IPS-20b (cell line): ENCODE results near the gene CXorf49.
"Not testable (repeated sequence)": the region's sequence is repeated elsewhere in the genome, so short reads cannot be mapped to it uniquely, and the experiment has no call there.

Source experiments
- H3K27ac ChIP-seq: one replicate; pipeline ENCODE4 v1.5.1; 2013; ENCODE audit warnings: low read length
- H3K27me3 ChIP-seq: 2 replicates; pipeline ENCODE4 v1.6.1; 2013; ENCODE audit warnings: mild to moderate bottlenecking, low read length, inconsistent platforms; ENCODE audit not compliant: insufficient read depth
- H3K36me3 ChIP-seq: 2 replicates; pipeline ENCODE4 v1.6.1; 2013; ENCODE audit warnings: low read depth, mild to moderate bottlenecking, inconsistent platforms, low read length, moderate library complexity; ENCODE audit not compliant: insufficient read depth
- H3K4me1 ChIP-seq: 2 replicates; pipeline ENCODE4 v1.6.1; 2013; ENCODE audit warnings: mild to moderate bottlenecking, control low read depth, inconsistent platforms, low read length, moderate library complexity; ENCODE audit not compliant: insufficient read depth
- H3K4me3 ChIP-seq: 2 replicates; pipeline ENCODE4 v1.5.1; 2013; ENCODE audit warnings: mild to moderate bottlenecking, low read length, inconsistent platforms
- H3K9ac ChIP-seq: 2 replicates; pipeline ENCODE4 v1.6.1; 2013; ENCODE audit warnings: low read depth, mild to moderate bottlenecking, inconsistent platforms, low read length, moderate library complexity
- H3K9me3 ChIP-seq: 2 replicates; pipeline ENCODE4 v1.6.1; 2013; ENCODE audit warnings: mild to moderate bottlenecking, low read depth, low read length, inconsistent platforms; ENCODE audit not compliant: insufficient read depth

Gene CXorf49

DNA sequence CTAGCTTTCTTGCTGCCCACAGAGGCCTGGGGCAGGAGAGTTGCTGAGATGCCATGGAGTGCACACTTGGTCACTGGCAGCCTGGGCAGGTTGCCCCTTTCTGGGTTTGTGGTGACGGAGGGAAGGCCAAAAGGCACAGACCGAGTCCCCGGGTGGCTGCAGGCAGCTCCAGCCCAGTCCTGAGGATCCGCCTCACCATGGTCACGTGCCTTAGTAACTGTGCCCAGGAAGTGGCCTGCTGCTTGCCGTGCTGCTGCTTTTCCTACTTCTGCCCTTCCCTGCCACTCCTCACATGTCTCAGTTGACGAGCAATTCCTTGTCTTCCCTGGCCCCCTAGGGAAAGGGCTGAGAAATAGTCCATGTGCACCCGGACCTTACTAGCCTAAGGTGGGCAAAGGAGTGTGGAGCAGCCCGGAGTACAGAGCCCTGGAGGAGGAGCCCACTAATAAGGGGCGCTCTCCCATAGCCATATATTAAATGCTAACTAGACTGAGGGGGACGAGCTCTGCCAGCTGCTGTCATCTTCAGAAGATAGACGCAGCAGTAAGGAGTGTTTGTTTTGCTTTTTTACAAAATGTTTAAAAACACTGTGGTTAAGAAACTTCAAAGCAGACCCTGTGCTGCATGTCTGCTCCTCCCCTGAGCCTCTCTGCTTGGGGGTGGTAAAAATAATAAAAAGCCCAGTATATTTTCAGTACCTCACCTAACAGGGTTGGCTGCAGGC lies 19.6 kb downstream of the CXorf49 start:
- H3K27ac ChIP-seq, H3K4me3 ChIP-seq, H3K4me1 ChIP-seq, H3K9ac ChIP-seq, H3K36me3 ChIP-seq, H3K9me3 ChIP-seq, H3K27me3 ChIP-seq: not testable (repeated sequence)

DNA sequence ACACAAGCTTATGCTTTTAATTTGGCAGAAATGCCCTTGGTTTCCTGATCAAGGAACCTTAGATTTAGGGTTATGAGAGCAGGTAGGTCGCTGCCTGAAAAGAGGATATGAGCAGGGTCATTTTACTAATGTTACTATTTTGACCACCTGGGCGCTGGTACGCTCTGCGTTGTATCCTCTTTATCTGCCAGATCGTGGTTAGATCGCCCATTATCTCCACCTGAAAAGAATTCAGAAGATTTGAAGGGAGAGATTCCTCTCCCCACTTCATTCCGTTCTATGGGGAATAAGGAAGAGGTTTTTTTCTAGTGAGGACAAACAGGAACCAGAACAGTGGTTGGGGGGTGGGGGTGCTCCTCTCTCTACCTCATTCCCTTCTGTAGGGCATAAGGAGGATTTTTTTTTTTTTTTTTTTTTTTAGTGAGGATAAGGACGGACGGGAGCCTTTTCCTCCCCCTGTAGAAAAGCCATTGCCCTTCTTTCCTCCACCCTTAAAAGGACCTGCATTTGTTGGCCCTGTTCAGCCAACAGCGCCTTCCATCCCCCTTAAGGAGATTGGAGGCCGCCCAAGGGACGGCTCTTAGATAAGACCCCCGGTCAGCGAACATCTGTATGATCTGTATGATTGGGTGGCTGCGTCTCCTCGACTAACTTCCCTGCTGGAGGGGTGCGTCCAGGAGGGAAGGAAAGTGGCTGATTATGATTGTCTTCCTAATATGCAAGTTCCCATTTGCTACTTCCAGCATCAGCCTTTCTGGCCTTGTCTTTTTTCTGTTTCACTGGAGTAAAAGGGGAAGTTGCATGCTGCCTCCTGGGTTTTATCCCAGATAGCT lies 20.4 kb downstream of the CXorf49 start:
- H3K9me3 ChIP-seq, H3K9ac ChIP-seq, H3K36me3 ChIP-seq, H3K27me3 ChIP-seq, H3K4me1 ChIP-seq, H3K27ac ChIP-seq, H3K4me3 ChIP-seq: not testable (repeated sequence)

DNA sequence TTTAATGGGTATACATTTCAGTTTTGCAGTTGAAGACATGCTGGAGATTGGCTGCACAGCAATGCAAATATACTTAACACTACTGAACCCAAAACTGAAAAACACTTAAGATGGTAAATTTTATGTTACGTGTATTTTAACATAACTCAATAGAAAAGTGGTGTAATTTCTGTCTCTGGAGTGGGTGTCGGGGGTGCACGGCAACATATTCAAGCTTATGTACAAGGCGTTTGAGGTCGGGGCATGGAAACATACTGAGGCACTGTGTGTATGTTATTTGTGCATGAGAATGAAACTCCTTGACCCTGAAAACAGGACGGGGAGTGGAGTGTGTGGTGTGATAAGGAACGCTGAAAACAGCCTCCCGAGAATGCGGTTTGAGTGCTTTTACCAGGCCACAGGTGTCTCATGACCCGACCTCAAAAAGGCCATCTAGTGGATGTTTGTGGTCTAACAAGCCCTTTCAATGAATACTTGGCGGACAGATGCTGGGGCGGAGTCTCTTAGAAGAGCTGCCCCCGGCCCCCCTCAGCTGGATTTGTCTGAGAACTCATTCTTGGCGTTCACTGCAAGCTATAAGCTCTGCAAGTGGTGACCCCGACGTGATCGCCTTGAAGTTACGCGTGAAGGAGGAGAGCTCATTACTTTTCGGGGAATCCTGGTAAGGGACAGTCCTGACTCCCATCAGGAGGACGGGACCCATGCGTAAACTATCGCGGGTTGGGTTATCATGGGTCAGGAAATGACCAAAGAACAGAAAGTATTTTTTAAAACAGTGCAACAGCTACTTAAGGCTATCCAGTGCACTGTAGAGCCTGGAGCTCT lies 21.2 kb downstream of the CXorf49 start:
- not testable (repeated sequence) for H3K4me3 ChIP-seq, H3K27me3 ChIP-seq, H3K9ac ChIP-seq, H3K27ac ChIP-seq, H3K9me3 ChIP-seq, H3K4me1 ChIP-seq, H3K36me3 ChIP-seq

DNA sequence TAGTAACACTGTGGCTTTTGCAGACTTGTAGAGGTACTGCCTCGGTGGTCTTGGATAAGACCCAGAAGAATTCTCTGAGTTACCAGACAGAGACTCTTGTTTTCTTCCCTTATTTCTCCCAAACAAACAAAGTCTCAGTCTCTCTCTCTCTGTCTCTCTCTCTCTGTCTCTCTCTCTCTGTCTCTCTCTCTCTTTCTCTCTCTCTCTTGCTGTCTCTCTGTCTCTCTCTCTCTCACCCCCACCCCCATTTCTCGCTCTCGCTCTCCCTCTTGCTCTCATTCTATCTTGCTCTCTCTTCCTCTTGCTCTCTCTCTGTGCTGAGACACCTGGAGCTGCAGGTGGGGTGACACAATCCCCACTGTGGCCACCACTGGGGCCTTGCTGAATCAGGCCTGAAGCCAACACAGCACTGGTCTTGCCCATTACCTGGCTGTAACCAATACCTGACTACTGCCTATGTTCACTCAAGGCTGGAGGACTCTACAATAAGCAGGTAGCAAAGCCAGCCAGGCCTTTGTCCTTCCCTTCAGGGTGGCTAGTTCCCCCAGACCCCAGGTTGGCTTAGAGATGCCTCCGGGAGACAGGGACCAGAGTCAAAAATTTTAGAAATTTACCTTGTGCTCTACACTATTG lies 38.4 kb downstream of the CXorf49 start:
- Histone ChIP-seq H3K36me3 (no peaks in the 10 kb centered on the region), H3K9ac (no peak overlapping the region), H3K9me3 (no peaks in the 10 kb centered on the region), H3K4me1 (no peaks in the 10 kb centered on the region), H3K27me3 (no peaks in the 10 kb centered on the region), H3K4me3 (no peak overlapping the region), H3K27ac (no peak overlapping the region)

DNA sequence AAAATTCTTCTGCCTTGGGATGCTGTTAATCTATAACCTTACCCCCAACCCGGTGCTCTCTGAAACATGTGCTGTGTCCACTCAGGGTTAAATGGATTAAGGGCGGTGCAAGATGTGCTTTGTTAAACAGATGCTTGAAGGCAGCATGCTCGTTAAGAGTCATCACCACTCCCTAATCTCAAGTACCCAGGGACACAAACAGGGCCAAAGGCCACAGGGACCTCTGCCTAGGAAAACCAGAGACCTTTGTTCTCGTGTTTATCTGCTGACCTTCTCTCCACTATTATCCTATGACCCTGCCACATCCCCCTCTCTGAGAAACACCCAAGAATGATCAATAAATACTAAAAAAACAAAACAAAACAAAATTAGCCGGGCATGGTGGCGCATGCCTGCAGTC lies 40.9 kb downstream of the CXorf49 start:
- H3K9me3 ChIP-seq, H3K4me1 ChIP-seq, H3K9ac ChIP-seq, H3K4me3 ChIP-seq, H3K27me3 ChIP-seq, H3K36me3 ChIP-seq, H3K27ac ChIP-seq: not testable (repeated sequence)

DNA sequence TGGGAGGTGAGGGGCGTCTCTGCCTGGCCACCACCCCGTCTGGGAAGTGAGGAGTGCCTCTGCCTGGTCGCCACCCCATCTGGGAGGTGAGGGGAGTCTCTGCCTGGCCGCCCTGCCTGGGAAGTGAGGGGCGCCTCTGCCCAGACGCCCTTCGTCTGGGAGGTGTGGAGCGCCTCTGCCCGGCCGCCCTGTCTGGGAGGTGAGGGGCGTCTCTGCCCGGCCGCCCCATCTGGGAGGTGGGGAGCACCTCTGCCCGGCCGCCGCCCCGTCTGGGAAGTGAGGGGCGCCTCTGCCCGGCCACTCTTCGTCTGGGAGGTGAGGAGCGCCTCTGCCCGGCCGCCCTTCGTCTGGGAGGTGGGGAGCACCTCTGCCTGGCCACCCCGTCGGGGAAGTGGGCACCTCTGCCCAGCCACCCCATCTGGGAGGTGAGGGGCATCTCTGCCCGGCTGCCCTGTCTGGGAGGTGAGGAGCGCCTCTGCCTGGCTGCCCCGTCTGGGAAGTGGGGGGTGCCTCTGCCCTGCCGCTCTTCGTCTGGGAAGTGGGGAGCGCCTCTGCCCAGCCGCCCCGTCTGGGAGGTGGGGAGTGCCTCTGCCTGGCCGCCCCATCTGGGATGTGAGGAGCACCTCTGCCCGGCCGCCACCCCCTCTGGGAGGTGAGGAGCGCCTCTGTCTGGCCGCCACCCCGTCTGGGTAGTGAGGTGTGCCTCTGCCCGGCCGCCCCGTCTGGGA lies 41.9 kb downstream of the CXorf49 start:
- H3K4me1 ChIP-seq, H3K27me3 ChIP-seq, H3K9ac ChIP-seq, H3K4me3 ChIP-seq, H3K9me3 ChIP-seq, H3K36me3 ChIP-seq, H3K27ac ChIP-seq: not testable (repeated sequence)

DNA sequence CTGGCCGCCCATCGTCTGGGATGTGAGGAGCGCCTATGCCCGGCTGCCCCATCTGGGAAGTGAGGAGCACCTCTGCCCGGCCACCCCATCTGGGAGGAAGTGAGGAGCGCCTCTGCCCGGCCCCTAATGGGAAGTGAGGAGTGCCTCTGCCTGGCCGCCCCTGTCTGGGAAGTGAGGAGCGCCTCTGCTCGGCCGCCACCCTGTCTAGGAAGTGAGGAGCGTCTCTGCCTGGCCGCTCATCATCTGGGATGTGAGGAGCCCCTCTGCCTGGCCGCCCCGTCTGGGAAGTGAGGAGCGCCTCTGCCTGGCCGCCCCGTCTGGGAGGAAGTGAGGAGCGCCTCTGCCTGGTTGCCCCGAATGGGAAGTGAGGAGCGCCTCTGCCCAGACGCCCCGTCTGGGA lies 42.4 kb downstream of the CXorf49 start:
- not testable (repeated sequence) for H3K27me3 ChIP-seq, H3K27ac ChIP-seq, H3K9ac ChIP-seq, H3K4me1 ChIP-seq, H3K36me3 ChIP-seq, H3K4me3 ChIP-seq, H3K9me3 ChIP-seq

DNA sequence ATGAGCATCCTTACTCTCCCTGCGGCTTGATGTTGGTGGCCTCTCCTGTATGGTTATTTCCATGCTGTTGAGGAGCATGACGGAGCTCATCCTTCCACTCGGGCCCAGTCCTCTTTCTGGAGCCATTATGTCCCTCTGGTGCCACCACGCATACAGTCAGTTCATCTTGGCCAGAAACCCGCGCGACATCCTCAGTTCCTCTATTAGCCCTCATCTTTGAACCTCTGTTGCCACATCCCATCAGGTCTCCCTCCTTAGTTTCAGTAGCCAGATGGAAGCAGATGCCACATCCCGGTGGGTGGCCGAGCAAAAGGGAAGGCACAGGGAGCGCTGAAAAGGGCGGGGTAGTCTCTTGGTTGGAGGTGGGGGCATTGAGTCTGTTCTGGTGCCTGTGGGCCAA lies 46.1 kb downstream of the CXorf49 start:
- Histone ChIP-seq H3K9ac (no peak overlapping the region), H3K9me3 (no peaks in the 10 kb centered on the region), H3K27me3 (no peaks in the 10 kb centered on the region), H3K4me1 (no peaks in the 10 kb centered on the region), H3K36me3 (no peaks in the 10 kb centered on the region), H3K4me3 (no peak overlapping the region), H3K27ac (no peak overlapping the region)

DNA sequence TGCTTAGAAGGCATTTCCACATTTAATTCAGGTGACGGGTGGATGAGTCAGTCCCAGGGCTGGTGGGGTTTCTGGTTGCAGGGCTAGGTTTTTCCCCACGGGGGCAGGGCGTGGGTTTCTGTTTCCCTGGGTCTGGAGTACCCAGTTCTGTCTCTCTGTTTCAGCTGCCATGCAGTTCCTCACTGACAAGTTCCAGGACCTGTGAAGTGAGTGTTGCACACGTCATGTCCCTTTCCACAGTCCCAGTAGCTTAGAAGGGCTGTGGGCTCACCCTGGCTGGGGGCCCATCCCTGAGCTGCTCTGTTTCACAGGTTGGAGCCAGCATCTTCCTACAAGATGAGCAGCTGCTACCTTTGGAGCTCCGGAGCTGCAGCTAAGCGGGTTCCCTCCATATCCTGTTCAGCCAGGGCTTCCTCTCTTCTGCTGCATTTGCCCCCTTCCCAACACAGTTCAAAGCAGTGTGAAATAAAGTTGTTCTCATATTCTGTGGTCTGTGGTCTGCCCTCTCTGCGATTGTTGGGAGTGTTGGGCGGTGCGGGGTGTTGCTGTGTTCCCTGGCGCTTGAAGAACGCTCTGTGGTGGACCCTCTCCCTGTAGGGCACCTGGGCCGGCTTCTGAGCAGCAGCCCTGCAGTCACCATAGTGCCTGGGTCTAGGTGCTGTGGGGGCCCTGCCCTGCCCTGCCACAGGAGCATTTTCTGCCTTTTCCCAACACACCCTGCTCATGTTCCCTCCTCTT lies 46.9 kb downstream of the CXorf49 start:
- no peaks in the 10 kb centered on the region for H3K36me3 ChIP-seq
- H3K27ac ChIP-seq: no peak overlapping the region

DNA sequence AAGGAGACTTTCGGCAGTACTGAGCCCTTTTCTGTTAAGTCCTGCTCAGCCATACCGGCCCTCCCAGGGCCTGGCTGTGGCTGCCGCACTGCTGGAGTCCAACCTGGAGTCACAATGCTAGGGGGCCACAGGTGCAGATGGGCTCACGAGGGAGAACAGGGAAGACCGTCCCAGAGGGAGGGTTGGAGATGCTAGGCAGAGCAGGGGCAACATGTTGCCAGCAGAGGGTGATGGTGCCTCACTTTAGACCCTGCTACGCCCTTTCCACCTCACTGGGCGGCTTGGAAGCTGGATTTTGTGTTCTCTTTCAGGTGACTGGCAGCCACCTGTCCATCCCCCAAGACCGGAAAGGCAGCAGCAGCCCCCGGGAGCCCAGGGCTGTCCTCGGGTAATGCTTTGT lies 48.1 kb downstream of the CXorf49 start:
- not testable (repeated sequence) for H3K36me3 ChIP-seq, H3K9me3 ChIP-seq, H3K27me3 ChIP-seq, H3K9ac ChIP-seq, H3K4me1 ChIP-seq, H3K27ac ChIP-seq, H3K4me3 ChIP-seq

More for the DNA sequence above, 46.9 kb downstream of the CXorf49 start:
- no peak overlapping the region for H3K9ac ChIP-seq
- H3K27me3 ChIP-seq: no peaks in the 10 kb centered on the region
- no peaks in the 10 kb centered on the region for H3K4me1 ChIP-seq
- H3K4me3 ChIP-seq: no peak overlapping the region
- no peaks in the 10 kb centered on the region for H3K9me3 ChIP-seq

DNA sequence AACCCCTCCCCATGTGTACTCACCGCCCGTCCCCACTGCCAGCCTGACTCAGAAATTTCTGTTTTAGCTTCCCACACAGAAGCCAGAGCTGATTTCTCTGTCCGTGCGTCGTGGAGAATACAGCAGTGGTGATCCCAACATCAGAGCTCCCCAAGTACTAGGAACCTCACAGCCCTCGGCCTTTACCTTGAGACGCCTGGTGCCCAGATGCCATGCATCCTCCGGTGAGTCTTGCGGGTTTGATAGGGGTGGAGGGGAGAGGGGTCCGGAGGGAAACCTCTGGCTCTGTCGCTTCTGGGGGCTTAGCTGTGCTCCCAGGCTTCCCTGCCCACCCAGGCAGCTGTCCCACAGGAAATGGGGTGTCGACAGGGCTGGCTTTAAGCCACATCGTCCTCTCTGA lies 48.6 kb downstream of the CXorf49 start:
- no peak overlapping the region for H3K27ac ChIP-seq
- H3K9ac ChIP-seq: no peak overlapping the region
- no peaks in the 10 kb centered on the region for H3K27me3 ChIP-seq
- no peaks in the 10 kb centered on the region for H3K9me3 ChIP-seq
- H3K4me3 ChIP-seq: no peak overlapping the region
- H3K36me3 ChIP-seq: no peaks in the 10 kb centered on the region
- H3K4me1 ChIP-seq: no peaks in the 10 kb centered on the region
